D721Med (cell line): ENCODE measurements around the gene BTAF1.
"Not testable (repeated sequence)": the region's sequence is repeated elsewhere in the genome, so short reads cannot be mapped to it uniquely, and the experiment has no call there.

Source experiments
- DNase-seq: peaks from one replicate; pipeline ENCODE4 v3.0.0; 2011; ENCODE audit warnings: low spot score; ENCODE audit not compliant: insufficient read length
- FAIRE-seq: peaks from 2 replicates; lab custom pipeline; 2011; peaks lifted over from hg19 to GRCh38; lab: Jason Lieb, UNC
- CTCF ChIP-seq: IDR thresholded peaks from 2 replicates; pipeline ENCODE4 v1.5.1; 2012; ENCODE audit warnings: mild to moderate bottlenecking, control low read depth; ENCODE audit not compliant: insufficient read depth; ENCODE audit errors: missing control alignments

Gene BTAF1

GRCh38 chr10:92024700-92025099 is 101.1 kb downstream of the BTAF1 start:
- DNase-seq (no peak), FAIRE-seq (no peak)
- no peak for TF ChIP-seq CTCF

GRCh38 chr10:92025340-92025739 is 101.8 kb downstream of the BTAF1 start:
- FAIRE-seq, DNase-seq: not testable (repeated sequence)

- FAIRE-seq (peak; percentile 16), DNase-seq (no peak)
- TF ChIP-seq CTCF = no peak
These were observed 103.6 kb downstream of the BTAF1 start for GRCh38 chr10:92027141-92027540.

DNA sequence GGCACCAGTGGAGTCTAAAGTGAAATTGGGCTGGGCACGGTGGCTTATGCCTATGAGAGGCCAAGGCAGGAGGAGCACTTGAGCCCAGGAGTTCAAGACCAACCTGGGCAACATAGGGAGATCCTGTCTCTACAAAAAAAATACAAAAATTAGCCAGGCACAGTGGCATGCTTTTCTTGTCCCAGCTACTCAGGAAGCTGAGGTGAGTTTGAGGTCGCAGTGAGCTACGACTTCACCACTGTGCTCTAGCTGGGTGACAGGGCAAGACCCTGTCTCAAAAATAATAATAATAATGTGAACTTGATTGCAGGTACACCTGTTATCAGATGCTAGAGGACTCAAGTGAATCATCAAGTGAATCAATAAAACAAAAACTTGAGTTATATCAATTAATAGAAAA is 108.0 kb downstream of the BTAF1 start:
- DNase-seq = no peak
- no peak for FAIRE-seq
- TF ChIP-seq CTCF = no peak

DNA sequence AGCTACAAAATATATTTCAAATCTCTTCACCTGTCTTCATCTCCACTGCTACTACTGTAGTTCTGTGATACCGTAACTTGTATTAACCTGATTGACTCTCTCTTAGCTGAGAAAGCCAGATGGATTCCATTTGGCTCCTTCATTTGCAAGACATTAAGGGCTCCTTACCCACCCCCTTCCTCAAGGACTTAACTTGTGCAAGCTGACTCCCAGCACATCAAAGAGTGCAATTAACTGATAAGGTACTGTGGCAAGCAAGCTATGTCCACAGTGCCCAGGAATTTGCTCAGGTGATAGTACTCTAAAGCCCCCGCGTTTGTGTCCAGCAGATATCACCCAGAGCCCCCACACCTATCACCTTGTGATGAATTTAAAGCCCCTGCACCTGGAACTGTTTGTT is 109.5 kb downstream of the BTAF1 start:
- DNase-seq, FAIRE-seq: not testable (repeated sequence)

DNA sequence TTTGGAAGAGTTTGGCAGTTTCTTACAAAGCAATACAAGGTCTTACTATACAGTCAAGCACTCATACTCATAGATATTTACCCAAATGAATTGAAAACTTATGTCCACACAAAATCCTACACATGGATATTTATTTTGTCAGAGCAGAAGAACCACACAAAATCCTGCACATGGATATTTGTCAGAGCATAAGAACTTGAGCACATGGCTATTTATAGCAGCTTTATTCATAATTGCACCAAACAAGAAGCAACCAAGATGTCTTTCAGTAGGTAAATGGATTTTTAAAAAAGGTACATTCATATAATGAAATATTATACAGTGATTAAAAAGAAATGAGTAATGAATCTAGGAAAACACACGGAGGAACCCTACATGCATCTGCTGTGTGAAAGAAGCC is 115.4 kb downstream of the BTAF1 start:
- TF ChIP-seq CTCF = no peak
- DNase-seq (no peak), FAIRE-seq (no peak)

- DNase-seq (no peak), FAIRE-seq (no peak)
- TF ChIP-seq CTCF = no peak
These were observed 119.0 kb downstream of the BTAF1 start for GRCh38 chr10:92042541-92042940.

DNA sequence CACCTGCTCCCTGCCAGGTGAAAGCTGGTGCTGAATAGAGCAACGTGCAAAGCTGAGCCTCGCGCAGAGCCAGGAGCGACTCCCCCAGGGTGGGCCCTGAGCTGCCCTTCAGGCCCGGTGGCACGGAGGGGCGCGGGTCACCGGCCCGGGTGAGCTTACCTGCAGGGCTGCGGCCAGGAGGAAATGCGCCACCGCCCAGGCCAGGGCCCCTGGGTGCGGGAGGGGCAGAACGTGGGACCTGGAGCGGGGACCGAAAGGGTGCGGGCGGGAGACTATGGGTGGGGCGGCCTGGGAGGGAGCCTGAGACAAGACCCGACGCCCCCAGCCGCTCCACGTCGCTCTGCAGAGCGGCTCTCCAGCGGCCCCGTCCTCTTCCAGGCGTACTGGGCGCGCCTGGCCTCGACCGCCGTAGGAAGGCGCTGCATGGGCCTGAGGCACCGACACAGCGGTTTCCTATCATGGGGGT is 122.1 kb downstream of the BTAF1 start:
- no peak for DNase-seq
- no peak for FAIRE-seq
- no peak for TF ChIP-seq CTCF
